BLaER1 (cell line): ENCODE measurements around the gene HAPLN2.

ENCODE experiments used
- H3K27ac ChIP-seq: shearing (Covaris generic); formaldehyde crosslinking; 2 replicates; pipeline ENCODE4 v1.8.1; 2022
- H3K27me3 ChIP-seq: shearing (Covaris generic); formaldehyde crosslinking; 2 replicates; pipeline ENCODE4 v1.8.1; 2022
- H3K36me3 ChIP-seq: shearing (Covaris generic); formaldehyde crosslinking; 2 replicates; pipeline ENCODE4 v1.8.1; 2022
- H3K4me1 ChIP-seq: shearing (Covaris generic); formaldehyde crosslinking; 2 replicates; pipeline ENCODE4 v1.8.1; 2022
- H3K4me2 ChIP-seq: shearing (Covaris generic); formaldehyde crosslinking; 2 replicates; pipeline ENCODE4 v1.8.1; 2022
- H3K4me3 ChIP-seq: shearing (Covaris generic); formaldehyde crosslinking; 2 replicates; pipeline ENCODE4 v1.8.1; 2022
- H3K9ac ChIP-seq: shearing (Covaris generic); formaldehyde crosslinking; 2 replicates; pipeline ENCODE4 v1.8.1; 2022
- H3K9me3 ChIP-seq: shearing (Covaris generic); formaldehyde crosslinking; 2 replicates; pipeline ENCODE4 v1.8.1; 2022
- H4K20me1 ChIP-seq: shearing (Covaris generic); formaldehyde crosslinking; 2 replicates; pipeline ENCODE4 v1.8.1; 2022
- Cebpa-rat ChIP-seq: shearing (Covaris generic); IDR thresholded peaks from 2 replicates; pipeline ENCODE4 v1.8.1; 2022

The HAPLN2 gene

DNA sequence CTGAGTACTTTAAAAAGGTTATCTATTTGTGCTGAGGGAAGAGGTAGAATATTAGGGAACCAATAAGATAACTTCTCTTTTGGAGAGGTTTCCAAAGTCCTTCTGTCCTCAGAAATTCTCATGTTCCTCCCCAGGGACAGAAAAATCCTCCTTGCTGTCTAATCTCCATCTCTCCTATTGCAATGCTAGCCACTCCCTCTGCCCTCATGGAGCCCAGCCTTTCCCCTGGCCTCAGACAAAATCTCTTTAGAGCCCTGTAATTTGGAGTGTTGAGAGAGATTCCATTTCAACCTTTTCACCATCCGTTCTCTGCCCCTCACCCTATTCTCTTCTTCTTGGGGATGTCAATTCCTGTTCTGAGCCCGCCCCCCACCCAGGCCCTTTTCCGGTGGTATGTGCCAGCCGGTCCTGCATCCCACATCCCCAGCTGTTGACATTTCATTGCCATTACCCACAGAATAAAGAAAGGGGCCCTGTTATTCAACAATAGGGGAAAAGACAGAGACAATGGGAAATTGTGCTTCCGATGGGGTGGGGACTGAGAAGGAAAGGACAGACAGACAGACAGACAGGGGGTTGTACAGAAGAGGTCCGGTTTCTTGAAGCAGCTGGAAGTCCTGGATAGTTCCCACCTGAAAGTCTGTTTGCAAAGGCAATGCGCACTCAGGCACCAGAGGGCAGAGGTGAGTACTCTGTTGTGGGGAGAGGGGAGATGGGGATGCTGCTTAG, at the start of gene HAPLN2:
Gene HAPLN2 (plus strand): TSS at position 563 of the 729 bp plus-strand sequence. CDS start 4,076 bp downstream, outside the sequence.
- Histone ChIP-seq H3K4me2 (no peak within 1 kb of the TSS), H3K4me1 (no peaks in the 10 kb centered on the region), H3K27me3 (peaks cover 88% of the 10 kb centered on the region), H3K4me3 (no peak within 1 kb of the TSS), H3K27ac (no peak within 1 kb of the TSS), H3K36me3 (no peaks in the 10 kb centered on the region), H4K20me1 (peaks cover 26% of the 10 kb centered on the region; the same call in 1 of the 2 replicates), H3K9ac (no peak within 1 kb of the TSS), H3K9me3 (no peaks in the 10 kb centered on the region)
- no peak for TF ChIP-seq Cebpa-rat

DNA sequence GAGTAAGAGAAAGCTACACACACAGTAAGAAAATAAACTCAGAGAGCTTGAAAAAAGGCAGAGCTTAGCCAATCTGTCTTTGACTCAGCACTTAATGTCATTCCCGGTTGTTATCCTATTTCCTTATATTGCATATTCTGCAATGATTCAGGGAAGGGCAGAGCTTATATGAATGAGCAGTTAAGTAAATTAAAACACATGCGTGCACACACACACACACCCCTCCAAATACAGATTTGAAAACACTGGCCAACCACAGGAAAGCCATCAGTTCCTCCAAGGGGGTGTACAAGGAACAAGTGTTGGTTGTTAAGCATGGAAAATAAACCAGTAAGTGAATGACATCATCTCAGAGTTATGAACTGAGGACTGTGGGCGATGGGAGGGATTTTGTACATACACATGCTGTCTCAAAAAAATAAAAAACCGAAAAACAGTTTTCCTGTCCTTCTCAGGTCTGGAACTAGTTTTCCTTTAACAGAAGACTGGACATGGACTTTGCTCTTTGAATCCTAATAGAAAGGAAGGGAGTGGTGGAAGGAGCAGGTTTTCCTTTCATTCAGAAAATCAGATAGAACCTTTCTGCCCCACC, 47.9 kb upstream of the HAPLN2 start:
- Histone ChIP-seq H3K4me1 (peaks cover 34% of the 10 kb centered on the region), H3K4me2 (peak overlapping the region; percentile 94), H3K27me3 (no peaks in the 10 kb centered on the region), H3K9me3 (no peaks in the 10 kb centered on the region), H3K36me3 (peaks cover 28% of the 10 kb centered on the region), H3K9ac (peak overlapping the region; percentile 78; the same call in 1 of the 2 replicates), H3K27ac (no peak overlapping the region), H3K4me3 (peak overlapping the region; percentile 75), H4K20me1 (no peaks in the 10 kb centered on the region)
- no peak for TF ChIP-seq Cebpa-rat

DNA sequence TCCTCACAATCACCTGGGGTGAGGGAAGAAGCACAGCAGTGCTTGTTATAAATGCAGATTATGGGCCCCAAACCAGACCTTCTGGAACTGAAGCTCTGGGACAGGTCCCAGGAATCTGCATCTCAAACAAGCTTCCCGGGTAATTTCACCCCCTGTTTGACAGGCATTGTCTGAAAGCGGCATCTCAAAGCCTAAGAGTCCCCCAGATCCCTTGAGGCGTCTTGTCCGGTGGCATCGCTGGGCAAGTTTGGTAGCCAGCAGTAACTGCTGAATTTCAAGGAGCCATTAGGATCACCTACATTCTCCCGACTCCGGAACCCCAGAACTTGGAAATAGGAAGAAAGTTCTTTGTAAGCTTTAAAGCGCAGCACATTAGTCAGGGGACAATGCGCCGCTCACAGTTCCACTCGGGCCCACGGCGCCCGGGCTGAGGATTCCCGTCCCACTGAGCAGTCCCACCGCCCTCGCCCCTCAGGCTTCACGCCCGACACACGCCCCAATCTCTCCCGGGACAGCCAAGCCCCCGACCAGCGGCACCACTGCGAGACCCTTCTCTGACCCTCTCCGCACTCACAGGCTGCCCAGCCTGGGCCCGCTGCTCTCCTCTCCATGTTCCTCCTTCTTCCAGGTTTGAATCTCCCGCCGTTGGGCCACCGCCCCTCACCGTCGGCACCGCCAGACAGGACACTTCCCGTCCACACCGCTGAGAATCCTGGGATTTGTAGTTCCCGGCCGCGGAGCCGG, 47.1 kb upstream of the HAPLN2 start, which contains the start of gene IQGAP3:
Gene IQGAP3 (minus strand): TSS at position 647 of the 744 bp plus-strand sequence. CDS start 36 bp downstream, at position 611.
- Histone ChIP-seq H3K9ac (peak within 1 kb of the TSS; percentile 78), H3K4me1 (peaks cover 34% of the 10 kb centered on the region), H3K36me3 (peaks cover 23% of the 10 kb centered on the region), H3K4me2 (peak within 1 kb of the TSS; percentile 94), H4K20me1 (no peaks in the 10 kb centered on the region), H3K9me3 (no peaks in the 10 kb centered on the region), H3K4me3 (peak within 1 kb of the TSS; percentile 75), H3K27ac (peak within 1 kb of the TSS; percentile 42; the same call in 1 of the 2 replicates), H3K27me3 (no peaks in the 10 kb centered on the region)
- no peak for TF ChIP-seq Cebpa-rat

DNA sequence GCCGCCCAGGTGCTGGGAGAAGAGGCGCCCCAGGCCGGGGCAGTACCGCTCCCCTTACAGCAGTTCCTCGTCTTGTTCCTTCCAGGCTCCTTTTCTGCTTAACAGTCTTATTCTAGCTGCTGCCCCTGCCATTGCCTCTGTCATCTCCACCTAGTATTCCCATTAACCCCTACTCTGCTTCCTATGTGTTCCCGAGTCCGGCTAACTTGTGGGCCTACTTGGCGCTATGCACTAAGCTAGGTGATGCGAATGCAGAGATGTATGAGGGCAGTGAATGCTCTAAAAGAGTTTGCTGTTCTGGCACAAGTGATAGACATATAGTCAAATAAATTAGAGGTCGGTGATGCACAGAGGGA, 46.6 kb upstream of the HAPLN2 start:
- Histone ChIP-seq H3K4me1 (peaks cover 36% of the 10 kb centered on the region), H4K20me1 (no peaks in the 10 kb centered on the region), H3K27ac (no peak overlapping the region), H3K9me3 (no peaks in the 10 kb centered on the region), H3K4me2 (peak overlapping the region; percentile 94), H3K27me3 (no peaks in the 10 kb centered on the region), H3K36me3 (peaks cover 17% of the 10 kb centered on the region), H3K4me3 (peak overlapping the region; percentile 75), H3K9ac (peak overlapping the region; percentile 78)
- TF ChIP-seq Cebpa-rat: no peak

DNA sequence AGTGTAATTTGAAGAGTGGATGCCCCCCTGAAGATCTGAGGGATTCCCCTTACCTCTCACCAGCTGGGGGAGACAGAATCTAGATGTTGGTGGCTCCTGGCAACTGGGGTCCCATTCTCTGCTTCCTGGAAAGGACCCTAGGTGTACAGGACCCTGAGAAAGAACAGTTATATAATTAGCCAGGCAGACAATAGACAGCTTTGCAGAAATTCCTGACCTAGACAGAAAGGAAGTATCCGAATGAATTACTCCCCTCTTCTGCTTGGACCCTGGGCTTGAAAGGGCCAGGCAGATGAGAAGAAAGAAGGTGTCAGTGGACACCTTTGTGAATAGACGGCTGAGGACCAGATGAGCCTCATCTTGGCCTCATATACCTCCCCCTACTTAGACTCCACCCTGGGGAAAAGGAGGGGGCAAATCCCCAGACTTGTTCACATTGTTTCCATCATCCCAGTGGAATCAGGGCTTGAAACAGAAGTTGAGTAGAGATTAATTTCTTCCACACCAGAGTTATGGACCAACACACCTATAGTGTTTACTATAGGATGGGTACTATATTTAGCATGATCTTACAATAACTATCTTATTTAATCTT, 45.1 kb upstream of the HAPLN2 start:
- H3K27ac ChIP-seq: no peak overlapping the region
- no peaks in the 10 kb centered on the region for H4K20me1 ChIP-seq
- no peak overlapping the region for H3K9ac ChIP-seq
- H3K4me1 ChIP-seq: peaks cover 51% of the 10 kb centered on the region
- H3K27me3 ChIP-seq: no peaks in the 10 kb centered on the region
- H3K9me3 ChIP-seq: no peaks in the 10 kb centered on the region
- no peak for TF ChIP-seq Cebpa-rat
- no peak overlapping the region for H3K4me2 ChIP-seq
- H3K4me3 ChIP-seq: no peak overlapping the region
- peaks cover 3% of the 10 kb centered on the region for H3K36me3 ChIP-seq

DNA sequence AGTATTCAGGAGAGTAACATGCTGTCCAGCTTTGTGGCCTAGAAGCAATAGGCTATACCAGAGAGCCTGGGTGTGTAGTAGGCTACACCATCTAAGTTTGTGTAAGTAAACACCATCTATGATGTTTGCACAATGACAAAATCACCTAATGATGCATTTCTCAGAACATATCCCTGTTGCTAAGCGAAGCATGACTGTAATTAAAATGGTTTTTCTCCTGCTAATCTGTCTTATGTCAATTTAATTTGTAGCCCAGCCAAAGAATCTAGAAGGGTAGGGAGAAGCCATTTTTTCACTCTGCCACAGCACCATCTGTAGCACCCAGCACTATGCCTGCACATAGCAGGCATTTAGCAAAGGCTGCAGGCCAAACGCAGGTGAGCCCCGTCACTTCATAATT, 41.7 kb upstream of the HAPLN2 start:
- H3K27me3 ChIP-seq: no peaks in the 10 kb centered on the region
- H3K9ac ChIP-seq: no peak overlapping the region
- no peaks in the 10 kb centered on the region for H3K36me3 ChIP-seq
- peaks cover 50% of the 10 kb centered on the region for H3K4me1 ChIP-seq
- H3K4me2 ChIP-seq: peak overlapping the region; percentile 61
- H3K9me3 ChIP-seq: no peaks in the 10 kb centered on the region
- peak overlapping the region; percentile 55; the same call in 1 of the 2 replicates for H3K27ac ChIP-seq
- H4K20me1 ChIP-seq: no peaks in the 10 kb centered on the region
- no peak for TF ChIP-seq Cebpa-rat
- no peak overlapping the region for H3K4me3 ChIP-seq

DNA sequence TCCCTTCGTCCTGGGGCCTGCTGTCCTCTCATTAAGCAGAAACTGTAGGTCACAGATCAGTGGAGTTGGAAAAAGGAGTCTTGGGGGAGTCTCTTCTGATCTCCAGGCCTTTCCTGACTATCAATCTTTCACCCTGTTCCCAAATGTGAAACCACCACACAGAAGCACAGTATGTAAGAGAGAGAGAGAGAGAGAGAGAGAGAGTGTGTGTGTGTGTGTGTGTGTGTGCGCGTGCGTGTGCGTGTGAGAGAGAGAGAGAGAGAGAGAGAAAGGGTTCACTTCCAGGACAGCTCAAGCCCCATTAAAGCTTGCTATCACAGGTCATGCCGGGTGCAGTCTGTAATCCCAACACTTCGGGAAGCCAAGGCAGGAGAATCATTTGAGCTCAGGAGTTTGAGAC, 41.2 kb upstream of the HAPLN2 start:
- H3K27me3 ChIP-seq: no peaks in the 10 kb centered on the region
- peaks cover 47% of the 10 kb centered on the region for H3K4me1 ChIP-seq
- no peak overlapping the region for H3K4me3 ChIP-seq
- no peak overlapping the region for H3K9ac ChIP-seq
- peak overlapping the region; percentile 55; the same call in 1 of the 2 replicates for H3K27ac ChIP-seq
- H4K20me1 ChIP-seq: no peaks in the 10 kb centered on the region
- no peaks in the 10 kb centered on the region for H3K9me3 ChIP-seq
- no peak for TF ChIP-seq Cebpa-rat
- peak overlapping the region; percentile 61 for H3K4me2 ChIP-seq
- no peaks in the 10 kb centered on the region for H3K36me3 ChIP-seq

DNA sequence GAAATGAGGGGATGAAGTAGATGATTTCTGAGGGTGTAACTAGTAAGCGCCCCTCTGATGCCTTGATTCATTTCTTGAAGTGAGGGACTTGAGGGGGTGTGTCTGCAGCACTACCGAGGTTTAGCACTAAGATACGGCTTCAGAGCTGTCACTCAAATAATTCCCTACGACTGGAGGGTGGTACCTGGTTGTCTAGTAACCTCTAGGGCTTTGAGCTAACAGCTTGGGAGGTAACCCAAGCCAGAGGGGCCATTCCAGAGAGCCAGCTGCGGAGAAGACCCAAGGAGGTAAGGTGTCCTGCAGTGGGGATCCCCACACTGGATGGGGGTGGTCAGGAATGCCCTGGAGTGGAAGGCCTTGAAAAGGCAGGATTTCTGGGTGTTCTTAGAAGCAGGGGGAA, 39.7 kb upstream of the HAPLN2 start, which contains the start of gene TTC24:
Gene TTC24 (plus strand): TSS at position 252 of the 400 bp plus-strand sequence. CDS start 1,642 bp downstream, outside the sequence.
- no peak for TF ChIP-seq Cebpa-rat
- peak within 1 kb of the TSS; percentile 73 for H3K9ac ChIP-seq
- no peaks in the 10 kb centered on the region for H3K27me3 ChIP-seq
- no peaks in the 10 kb centered on the region for H3K9me3 ChIP-seq
- H3K4me3 ChIP-seq: no peak within 1 kb of the TSS
- peak within 1 kb of the TSS; percentile 99 for H3K27ac ChIP-seq
- peaks cover 57% of the 10 kb centered on the region for H3K4me1 ChIP-seq
- H3K4me2 ChIP-seq: peak within 1 kb of the TSS; percentile 99
- peaks cover under 1% of the 10 kb centered on the region; the same call in 1 of the 2 replicates for H3K36me3 ChIP-seq
- H4K20me1 ChIP-seq: peaks cover 3% of the 10 kb centered on the region

DNA sequence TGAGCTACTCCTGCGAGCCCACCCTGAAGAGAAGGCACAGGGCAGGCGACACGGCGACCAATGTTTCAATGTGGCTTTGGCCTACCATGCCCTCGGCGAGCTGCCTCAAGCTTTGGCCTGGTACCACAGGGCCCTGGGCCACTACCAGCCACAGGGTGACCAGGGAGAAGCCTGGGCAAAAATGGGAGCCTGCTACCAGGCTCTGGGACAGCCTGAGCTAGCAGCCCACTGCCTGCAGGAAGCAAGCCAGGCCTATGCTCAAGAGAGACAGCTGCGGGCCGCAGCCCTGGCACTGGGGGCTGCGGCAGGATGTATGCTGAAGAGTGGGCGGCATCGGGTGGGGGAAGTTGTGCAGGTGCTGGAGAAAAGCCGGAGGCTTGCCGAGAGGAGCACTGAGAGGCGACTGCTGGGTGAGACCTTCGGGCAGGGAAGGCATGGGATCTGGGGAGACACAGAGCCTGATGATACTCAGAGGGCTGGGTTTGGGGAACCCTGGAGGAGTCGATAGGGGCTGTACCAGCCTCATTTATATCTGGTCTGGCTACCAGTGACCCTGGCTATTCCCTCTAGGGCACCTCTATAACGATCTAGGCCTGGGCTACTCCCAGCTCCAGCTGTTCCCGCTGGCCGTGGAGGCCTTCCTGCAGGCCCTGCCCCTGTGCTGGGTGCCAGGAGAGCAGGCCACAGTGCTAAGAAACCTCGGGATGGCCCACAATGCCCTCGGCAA, 37.4 kb upstream of the HAPLN2 start:
- Histone ChIP-seq H3K4me3 (peak overlapping the region; percentile 71), H3K4me1 (peaks cover 69% of the 10 kb centered on the region), H3K27ac (peak overlapping the region; percentile 99), H3K9me3 (no peaks in the 10 kb centered on the region), H3K9ac (peak overlapping the region; percentile 97), H3K36me3 (peaks cover 24% of the 10 kb centered on the region), H3K4me2 (peak overlapping the region; percentile 99), H3K27me3 (no peaks in the 10 kb centered on the region), H4K20me1 (peaks cover 27% of the 10 kb centered on the region)
- TF ChIP-seq Cebpa-rat: no peak
